Keratinocyte (primary cell): ENCODE data around the gene CKM. TPM values are rescaled to one million over a fixed set of nuclear protein-coding genes. Genes with fewer than 3 reads are reported as not detected.

Experiments used
- DNase-seq: peaks from one replicate; pipeline ENCODE4 v3.0.0-alpha.2; 2011; ENCODE audit warnings: low read depth, missing footprints, low spot score
- FAIRE-seq: peaks from 2 replicates; lab custom pipeline; 2011; peaks lifted over from hg19 to GRCh38; lab: Jason Lieb, UNC
- H2AFZ ChIP-seq: 2 replicates; pipeline ENCODE4 v1.6.0; 2012; ENCODE audit warnings: low read length, control low read depth, inconsistent platforms; ENCODE audit not compliant: control insufficient read depth
- H3K27ac ChIP-seq: 2 replicates; pipeline ENCODE4 v1.5.1; 2011; ENCODE audit warnings: low read length; ENCODE audit not compliant: control insufficient read depth, insufficient read depth
- H3K27me3 ChIP-seq: 3 replicates; pipeline ENCODE4 v1.6.0; 2011; ENCODE audit warnings: low read length; ENCODE audit not compliant: control insufficient read depth, insufficient read depth; ENCODE audit errors: extremely low read depth
- H3K36me3 ChIP-seq, 2 experiments: 2 replicates in 1 of 2; 3 replicates in 1 of 2; pipeline ENCODE4 v1.5.1; 2011; ENCODE audit warnings: low read length in 2 of 2, mild to moderate bottlenecking in 1 of 2; ENCODE audit not compliant: control insufficient read depth in 2 of 2, insufficient read depth in 2 of 2; ENCODE audit errors: extremely low read depth in 1 of 2
- H3K4me1 ChIP-seq: 3 replicates; pipeline ENCODE4 v1.5.1; 2011; ENCODE audit warnings: low read length; ENCODE audit not compliant: control insufficient read depth, insufficient read depth; ENCODE audit errors: extremely low read depth
- H3K4me2 ChIP-seq: 3 replicates; pipeline ENCODE4 v1.6.0; 2011; ENCODE audit warnings: low read depth, low read length; ENCODE audit not compliant: control insufficient read depth, insufficient read depth; ENCODE audit errors: extremely low read depth
- H3K4me3 ChIP-seq, 3 experiments: fragments of 200-600 bp in 1 of 3; sonication (generic) in 1 of 3; 2 replicates in 2 of 3; 3 replicates in 1 of 3; pipeline ENCODE4 v1.5.1; 2011 to 2016; ENCODE audit warnings: low read length in 3 of 3, mild to moderate bottlenecking in 3 of 3, control low read depth in 2 of 3, inconsistent platforms in 1 of 3, low read depth in 1 of 3, mixed read lengths in 1 of 3, mixed run types in 1 of 3, moderate library complexity in 1 of 3; ENCODE audit not compliant: control insufficient read depth in 2 of 3, insufficient read depth in 2 of 3; ENCODE audit errors: extremely low read depth in 1 of 3
- H3K79me2 ChIP-seq: 2 replicates; pipeline ENCODE4 v1.6.0; 2012; ENCODE audit warnings: low read length; ENCODE audit not compliant: control insufficient read depth, insufficient read depth
- H3K9ac ChIP-seq: 3 replicates; pipeline ENCODE4 v1.6.0; 2011; ENCODE audit warnings: low read length; ENCODE audit not compliant: control insufficient read depth, insufficient read depth; ENCODE audit errors: extremely low read depth
- H3K9me1 ChIP-seq: 3 replicates; pipeline ENCODE4 v1.6.0; 2011; ENCODE audit warnings: low read length; ENCODE audit not compliant: control insufficient read depth, insufficient read depth; ENCODE audit errors: extremely low read depth
- H3K9me3 ChIP-seq: 2 replicates; pipeline ENCODE4 v1.5.1; 2012; ENCODE audit warnings: low read depth, low read length; ENCODE audit not compliant: control insufficient read depth
- H4K20me1 ChIP-seq: 3 replicates; pipeline ENCODE4 v1.6.0; 2011; ENCODE audit warnings: low read length; ENCODE audit not compliant: control insufficient read depth, insufficient read depth; ENCODE audit errors: extremely low read depth
- CTCF ChIP-seq, 3 experiments: IDR thresholded peaks in 1 of 3; conservative IDR thresholded peaks in 1 of 3; optimal IDR thresholded peaks in 1 of 3; 2 replicates in 2 of 3; 3 replicates in 1 of 3; pipeline versions ENCODE3 to v1.5.1; 2011; ENCODE audit warnings: low read length in 3 of 3, mild to moderate bottlenecking in 3 of 3, moderate library complexity in 2 of 3, control low read depth in 1 of 3, inconsistent platforms in 1 of 3; ENCODE audit not compliant: insufficient read depth in 2 of 3; ENCODE audit errors: extremely low read depth in 1 of 3
- EZH2 ChIP-seq: IDR thresholded peaks from one replicate; pipeline ENCODE4 v1.6.1; 2012; ENCODE audit warnings: inconsistent platforms, mild to moderate bottlenecking, low read length, moderate library complexity
- dilution Hi-C: fragments of 300-500 bp; cut with MboI; formaldehyde crosslinking; loops from one replicate; pipeline ENCODE4 v1.7.0; 2020; ENCODE audit warnings: low sequenced_read_pairs; ENCODE audit not compliant: extremely low pct_ligation_motif_present
- polyA plus RNA-seq, 5 experiments: library from polyadenylated mRNA; depleted of rRNA in 3 of 5; stranded (reverse) in 3 of 5; stranded (forward) in 1 of 5; unstranded in 1 of 5; fragments of >200 nt; gene quantifications; 1 replicate in 1 of 5; 2 replicates in 3 of 5; 3 replicates in 1 of 5; pipeline versions ENCODE4 v1.2.1 to v1.2.3, GENCODE V29; 2011 to 2012; ENCODE audit warnings: missing spikeins in 2 of 5, low read depth in 1 of 5, low replicate concordance in 1 of 5

CKM gene
- polyA plus RNA-seq, 1 donor (not counting 4 experiments of a cell fraction or from before 2014, with no cell fraction given) = not detected

- no peak overlapping the region for H3K4me2 ChIP-seq
- TF ChIP-seq CTCF (optimal IDR thresholded peaks at IDR 0.05 in 1 of 3, IDR thresholded peaks at IDR 0.05 in 1 of 3, conservative IDR thresholded peaks at IDR 0.05 in 1 of 3; ENCODE audit: extremely low read depth in 1 of 3, insufficient read depth in 2 of 3, low read length in 3 of 3) (no peak), EZH2 (no peak)
- no peaks in the 10 kb centered on the region for H3K9me3 ChIP-seq
- no peaks in the 10 kb centered on the region for H3K79me2 ChIP-seq
- H3K27ac ChIP-seq = no peak overlapping the region
- H3K4me3 ChIP-seq = no peak overlapping the region
- no peak overlapping the region for H2AFZ ChIP-seq
- H3K36me3 ChIP-seq = peaks cover 40 to 42% of the 10 kb centered on the region in 2 experiments
- DNase-seq = no peak
- no peaks in the 10 kb centered on the region for H3K27me3 ChIP-seq
- H3K9ac ChIP-seq = no peak overlapping the region
- no peak for FAIRE-seq
- H3K4me1 ChIP-seq = no peaks in the 10 kb centered on the region
- dilution Hi-C loops = no loop called here
- no peaks in the 10 kb centered on the region for H4K20me1 ChIP-seq
- no peaks in the 10 kb centered on the region for H3K9me1 ChIP-seq
These were observed 49.2 kb downstream of the CKM start for GRCh38 chr19:45273521-45273855.

- H3K4me2 ChIP-seq = no peak overlapping the region
- no peak overlapping the region for H3K9ac ChIP-seq
- dilution Hi-C loops = no loop called here
- H3K4me1 ChIP-seq = no peaks in the 10 kb centered on the region
- H3K9me1 ChIP-seq = no peaks in the 10 kb centered on the region
- H2AFZ ChIP-seq = no peak overlapping the region
- no peak for DNase-seq
- no peak overlapping the region for H3K4me3 ChIP-seq
- peaks cover 41 to 46% of the 10 kb centered on the region in 2 experiments for H3K36me3 ChIP-seq
- H3K9me3 ChIP-seq = no peaks in the 10 kb centered on the region
- H3K79me2 ChIP-seq = no peaks in the 10 kb centered on the region
- no peak for FAIRE-seq
- H3K27ac ChIP-seq = no peak overlapping the region
- H4K20me1 ChIP-seq = no peaks in the 10 kb centered on the region
- TF ChIP-seq EZH2 (no peak), CTCF (optimal IDR thresholded peaks at IDR 0.05 in 1 of 3, IDR thresholded peaks at IDR 0.05 in 1 of 3, conservative IDR thresholded peaks at IDR 0.05 in 1 of 3; ENCODE audit: extremely low read depth in 1 of 3, insufficient read depth in 2 of 3, low read length in 3 of 3) (no peak)
- H3K27me3 ChIP-seq = no peaks in the 10 kb centered on the region
These were observed 51.0 kb downstream of the CKM start for GRCh38 chr19:45271735-45272108.
